Activated naive CD8-positive, alpha-beta T cell (primary cell): Measurements from ENCODE around the gene C1QL4.

Experiments used
- H3K27ac Mint-ChIP-seq: one replicate; pipeline ENCODE4 v1.8.0; 2021; ENCODE audit warnings: mixed read lengths
- H3K27me3 Mint-ChIP-seq: one replicate; pipeline ENCODE4 v1.8.0; 2021; ENCODE audit warnings: mixed read lengths
- H3K36me3 Mint-ChIP-seq: one replicate; pipeline ENCODE4 v1.8.0; 2021; ENCODE audit warnings: mixed read lengths
- H3K4me1 Mint-ChIP-seq: one replicate; pipeline ENCODE4 v1.8.0; 2021; ENCODE audit warnings: low read depth, mixed read lengths
- H3K4me3 Mint-ChIP-seq: one replicate; pipeline ENCODE4 v1.8.0; 2021; ENCODE audit warnings: mild to moderate bottlenecking, mixed read lengths
- H3K9me3 Mint-ChIP-seq: one replicate; pipeline ENCODE4 v1.8.0; 2021; ENCODE audit warnings: low read depth, mixed read lengths

The C1QL4 gene

GRCh38 chr12:49309386-49309785 lies 27.6 kb downstream of the C1QL4 start:
- H3K36me3 Mint-ChIP-seq, result no peaks in the 10 kb centered on the region
- no peaks in the 10 kb centered on the region for H3K4me1 Mint-ChIP-seq
- H3K27me3 Mint-ChIP-seq, result peaks cover 23% of the 10 kb centered on the region
- no peak overlapping the region for H3K27ac Mint-ChIP-seq
- H3K9me3 Mint-ChIP-seq, result no peaks in the 10 kb centered on the region
- no peak overlapping the region for H3K4me3 Mint-ChIP-seq

- H3K9me3 Mint-ChIP-seq, result no peaks in the 10 kb centered on the region
- H3K27me3 Mint-ChIP-seq, result peaks cover 30% of the 10 kb centered on the region
- H3K36me3 Mint-ChIP-seq, result no peaks in the 10 kb centered on the region
- no peak overlapping the region for H3K4me3 Mint-ChIP-seq
- H3K4me1 Mint-ChIP-seq, result no peaks in the 10 kb centered on the region
- H3K27ac Mint-ChIP-seq, result no peak overlapping the region
These were observed 31.1 kb downstream of the C1QL4 start for GRCh38 chr12:49305762-49306510.

GRCh38 chr12:49304161-49304560 lies 32.8 kb downstream of the C1QL4 start:
- Mint-ChIP-seq H3K4me3 (no peak overlapping the region), H3K27me3 (peaks cover 28% of the 10 kb centered on the region), H3K9me3 (no peaks in the 10 kb centered on the region), H3K36me3 (no peaks in the 10 kb centered on the region), H3K27ac (no peak overlapping the region), H3K4me1 (no peaks in the 10 kb centered on the region)

GRCh38 chr12:49301760-49302159 lies 35.2 kb downstream of the C1QL4 start:
- peaks cover 32% of the 10 kb centered on the region for H3K27me3 Mint-ChIP-seq
- H3K9me3 Mint-ChIP-seq, result no peaks in the 10 kb centered on the region
- H3K4me3 Mint-ChIP-seq, result no peak overlapping the region
- no peaks in the 10 kb centered on the region for H3K36me3 Mint-ChIP-seq
- peaks cover 7% of the 10 kb centered on the region for H3K4me1 Mint-ChIP-seq
- no peak overlapping the region for H3K27ac Mint-ChIP-seq

- Mint-ChIP-seq H3K9me3 (no peaks in the 10 kb centered on the region), H3K27ac (no peak overlapping the region), H3K4me1 (peaks cover 7% of the 10 kb centered on the region), H3K27me3 (peaks cover 27% of the 10 kb centered on the region), H3K36me3 (no peaks in the 10 kb centered on the region), H3K4me3 (peak overlapping the region; percentile 20)
These were observed 38.8 kb downstream of the C1QL4 start for GRCh38 chr12:49298160-49298559.

- Mint-ChIP-seq H3K4me1 (peaks cover 7% of the 10 kb centered on the region), H3K4me3 (peak overlapping the region; percentile 20), H3K9me3 (no peaks in the 10 kb centered on the region), H3K27me3 (peaks cover 26% of the 10 kb centered on the region), H3K27ac (no peak overlapping the region), H3K36me3 (no peaks in the 10 kb centered on the region)
These were observed 39.3 kb downstream of the C1QL4 start for GRCh38 chr12:49297695-49298060.

- H3K9me3 Mint-ChIP-seq, result no peaks in the 10 kb centered on the region
- H3K27me3 Mint-ChIP-seq, result peaks cover 24% of the 10 kb centered on the region
- peak overlapping the region; percentile 65 for H3K4me3 Mint-ChIP-seq
- no peaks in the 10 kb centered on the region for H3K36me3 Mint-ChIP-seq
- H3K4me1 Mint-ChIP-seq, result peaks cover 7% of the 10 kb centered on the region
- no peak overlapping the region for H3K27ac Mint-ChIP-seq
These were observed 39.9 kb downstream of the C1QL4 start for GRCh38 chr12:49296836-49297694.

GRCh38 chr12:49296034-49296835 lies 40.8 kb downstream of the C1QL4 start:
- no peak overlapping the region for H3K27ac Mint-ChIP-seq
- H3K9me3 Mint-ChIP-seq, result no peaks in the 10 kb centered on the region
- no peaks in the 10 kb centered on the region for H3K36me3 Mint-ChIP-seq
- peak overlapping the region; percentile 65 for H3K4me3 Mint-ChIP-seq
- H3K27me3 Mint-ChIP-seq, result peaks cover 21% of the 10 kb centered on the region
- peaks cover 7% of the 10 kb centered on the region for H3K4me1 Mint-ChIP-seq

- Mint-ChIP-seq H3K4me3 (no peak within 1 kb of the TSS), H3K9me3 (no peaks in the 10 kb centered on the region), H3K4me1 (peaks cover 7% of the 10 kb centered on the region), H3K27me3 (peaks cover 17% of the 10 kb centered on the region), H3K36me3 (no peaks in the 10 kb centered on the region), H3K27ac (no peak within 1 kb of the TSS)
These were observed 41.7 kb downstream of the C1QL4 start, which contains the start of gene PRPH for GRCh38 chr12:49295082-49295936. PRPH (plus strand) TSS chr12:49295147; CDS start chr12:49295201, 54 bp downstream.

GRCh38 chr12:49294804-49295081 lies 42.2 kb downstream of the C1QL4 start:
- Mint-ChIP-seq H3K4me3 (no peak overlapping the region), H3K4me1 (peaks cover 7% of the 10 kb centered on the region), H3K9me3 (no peaks in the 10 kb centered on the region), H3K27me3 (peaks cover 17% of the 10 kb centered on the region), H3K36me3 (no peaks in the 10 kb centered on the region), H3K27ac (no peak overlapping the region)

GRCh38 chr12:49294086-49294803 lies 42.7 kb downstream of the C1QL4 start:
- H3K36me3 Mint-ChIP-seq, result no peaks in the 10 kb centered on the region
- H3K27ac Mint-ChIP-seq, result no peak overlapping the region
- peaks cover 17% of the 10 kb centered on the region for H3K27me3 Mint-ChIP-seq
- no peak overlapping the region for H3K4me3 Mint-ChIP-seq
- H3K9me3 Mint-ChIP-seq, result no peaks in the 10 kb centered on the region
- H3K4me1 Mint-ChIP-seq, result peaks cover 7% of the 10 kb centered on the region

GRCh38 chr12:49293056-49293956 lies 43.7 kb downstream of the C1QL4 start:
- Mint-ChIP-seq H3K9me3 (no peaks in the 10 kb centered on the region), H3K4me3 (no peak overlapping the region), H3K4me1 (peaks cover 7% of the 10 kb centered on the region), H3K36me3 (no peaks in the 10 kb centered on the region), H3K27me3 (peaks cover 13% of the 10 kb centered on the region), H3K27ac (no peak overlapping the region)

GRCh38 chr12:49292729-49293055 lies 44.3 kb downstream of the C1QL4 start:
- H3K36me3 Mint-ChIP-seq, result no peaks in the 10 kb centered on the region
- no peaks in the 10 kb centered on the region for H3K9me3 Mint-ChIP-seq
- H3K4me1 Mint-ChIP-seq, result peaks cover 7% of the 10 kb centered on the region
- H3K27me3 Mint-ChIP-seq, result peaks cover 14% of the 10 kb centered on the region
- H3K4me3 Mint-ChIP-seq, result no peak overlapping the region
- no peak overlapping the region for H3K27ac Mint-ChIP-seq
